SK-N-SH (cell line): Measurements from ENCODE around the gene SLC25A21. TPM values are rescaled to one million over a fixed set of nuclear protein-coding genes. Genes with fewer than 3 reads are reported as not detected.

Experiments
- CTCF ChIA-PET: fragments of 300-600, 350-600 bp; formaldehyde crosslinking; extraction: SDS; loops from one replicate; lab custom pipeline; 2021; lab: Yijun Ruan, JAX
- POLR2A ChIA-PET: fragments of 350-600 bp; sonication (Branson Sonifier 250); formaldehyde crosslinking; extraction: SDS; loops from one replicate; lab custom pipeline; 2020; ENCODE audit warnings: antibody characterized with exemption, inconsistent platforms; lab: Yijun Ruan, JAX
- DNase-seq: peaks from one replicate; pipeline ENCODE4 v3.0.0; 2012
- H2AFZ ChIP-seq: fragments of 200-600 bp; sonication (generic); 2 replicates; pipeline ENCODE4 v1.8.1; 2016; ENCODE audit warnings: antibody characterized with exemption, mild to moderate bottlenecking, low read depth
- H3F3A ChIP-seq: fragments of 200-600 bp; sonication (generic); replicated peaks from 2 replicates; pipeline ENCODE3; 2016; ENCODE audit warnings: antibody characterized with exemption, mild to moderate bottlenecking; ENCODE audit not compliant: insufficient read depth
- H3K27ac ChIP-seq, 2 experiments: fragments of 200-500 bp in 1 of 2; fragments of 200-600 bp in 1 of 2; sonication (Bioruptor generic) in 1 of 2; sonication (generic), shearing (Covaris generic) in 1 of 2; 2 replicates each; pipeline versions ENCODE4 v1.5.1 to v1.6.1; 2014 to 2016; ENCODE audit warnings: low read depth in 2 of 2, inconsistent platforms in 1 of 2, low read length in 1 of 2, mild to moderate bottlenecking in 1 of 2, mixed read lengths in 1 of 2
- H3K27me3 ChIP-seq: fragments of 200-600 bp; sonication (generic), shearing (Covaris generic); 2 replicates; pipeline ENCODE4 v1.6.1; 2016; ENCODE audit warnings: mixed run types; ENCODE audit not compliant: insufficient read depth
- H3K36me3 ChIP-seq, 2 experiments: fragments of 200-500 bp in 1 of 2; fragments of 200-600 bp in 1 of 2; sonication (Bioruptor generic) in 1 of 2; sonication (generic) in 1 of 2; replicated peaks in 1 of 2; 2 replicates each; pipeline versions ENCODE3 to v1.5.1; 2014 to 2016; ENCODE audit warnings: low read length in 1 of 2, mild to moderate bottlenecking in 1 of 2; ENCODE audit not compliant: insufficient read depth in 2 of 2, control insufficient read depth in 1 of 2
- H3K4me1 ChIP-seq, 2 experiments: fragments of 200-500 bp in 1 of 2; fragments of 200-600 bp in 1 of 2; sonication (Bioruptor generic) in 1 of 2; sonication (generic), shearing (Covaris generic) in 1 of 2; 2 replicates each; pipeline versions ENCODE4 v1.5.1 to v1.6.1; 2014 to 2016; ENCODE audit warnings: low read depth in 1 of 2, low read length in 1 of 2, mixed run types in 1 of 2; ENCODE audit not compliant: insufficient read depth in 2 of 2, control insufficient read depth in 1 of 2
- H3K4me2 ChIP-seq: fragments of 200-600 bp; sonication (generic), shearing (Covaris generic); 2 replicates; pipeline ENCODE4 v1.6.1; 2017; ENCODE audit warnings: mixed run types
- H3K4me3 ChIP-seq, 2 experiments: fragments of 200-500 bp in 1 of 2; fragments of 200-600 bp in 1 of 2; sonication (Bioruptor generic) in 1 of 2; sonication (generic), shearing (Covaris generic) in 1 of 2; 2 replicates each; pipeline versions ENCODE4 v1.5.1 to v1.8.1; 2014 to 2016; ENCODE audit warnings: low read depth in 2 of 2, inconsistent platforms in 1 of 2, low read length in 1 of 2, mild to moderate bottlenecking in 1 of 2, mixed read lengths in 1 of 2, moderate library complexity in 1 of 2
- H3K79me2 ChIP-seq: fragments of 200-600 bp; sonication (generic); 2 replicates; pipeline ENCODE4 v1.8.1; 2017; ENCODE audit warnings: mild to moderate bottlenecking; ENCODE audit not compliant: insufficient read depth
- H3K9ac ChIP-seq: fragments of 200-600 bp; sonication (generic); 2 replicates; pipeline ENCODE4 v1.6.1; 2017; ENCODE audit warnings: mixed run types
- H3K9me2 ChIP-seq: fragments of 200-600 bp; sonication (generic); 2 replicates; pipeline ENCODE4 v1.6.1; 2017; ENCODE audit warnings: mixed run types
- H3K9me3 ChIP-seq: fragments of 200-600 bp; sonication (generic); 2 replicates; pipeline ENCODE4 v1.6.1; 2017; ENCODE audit warnings: mixed run types, mild to moderate bottlenecking, moderate library complexity
- H4K20me1 ChIP-seq: fragments of 200-600 bp; sonication (generic); 2 replicates; pipeline ENCODE4 v1.6.1; 2017; ENCODE audit warnings: mild to moderate bottlenecking, mixed run types; ENCODE audit not compliant: insufficient read depth
- EP300 ChIP-seq, 2 experiments: IDR thresholded peaks; 2 replicates each; pipeline versions ENCODE4 v1.4.0 to v1.6.1; 2012; ENCODE audit warnings: borderline replicate concordance in 1 of 2, low read depth in 1 of 2, low read length in 1 of 2
- FOSL2 ChIP-seq: IDR thresholded peaks from 2 replicates; pipeline ENCODE4 v1.4.0; 2012; ENCODE audit warnings: low read depth, mild to moderate bottlenecking, moderate library complexity, borderline replicate concordance
- FOXJ3 ChIP-seq: sonication (generic); formaldehyde crosslinking; IDR thresholded peaks from 2 replicates; pipeline ENCODE4 v1.5.1; 2020; ENCODE audit warnings: mild to moderate bottlenecking, missing genetic modification reagents
- GABPA ChIP-seq: IDR thresholded peaks from 2 replicates; pipeline ENCODE4 v1.4.0; 2012; ENCODE audit warnings: low read depth, mild to moderate bottlenecking
- GATA2 ChIP-seq: sonication (generic); formaldehyde crosslinking; IDR thresholded peaks from 2 replicates; pipeline ENCODE4 v1.5.0; 2020; ENCODE audit warnings: mild to moderate bottlenecking, missing genetic modification reagents
- JUND ChIP-seq: IDR thresholded peaks from 2 replicates; pipeline ENCODE4 v1.4.0; 2012
- MEF2A ChIP-seq: IDR thresholded peaks from 2 replicates; pipeline ENCODE4 v1.4.0; 2012; ENCODE audit warnings: low read depth, borderline replicate concordance
- NFIC ChIP-seq: IDR thresholded peaks from 2 replicates; pipeline ENCODE4 v1.4.0; 2012; ENCODE audit warnings: borderline replicate concordance
- RAD21 ChIP-seq: IDR thresholded peaks from 2 replicates; pipeline ENCODE4 v1.6.1; 2012; ENCODE audit warnings: mild to moderate bottlenecking, low read length
- RCOR1 ChIP-seq: fragments of 150-350 bp; IDR thresholded peaks from 2 replicates; pipeline ENCODE4 v1.6.1; 2017; ENCODE audit warnings: antibody characterized with exemption, low read length
- RFX5 ChIP-seq: IDR thresholded peaks from 2 replicates; pipeline ENCODE4 v1.6.1; 2012; ENCODE audit warnings: mild to moderate bottlenecking, improper control_type of control experiment, low read length
- SMC3 ChIP-seq: IDR thresholded peaks from 2 replicates; pipeline ENCODE4 v1.6.1; 2012; ENCODE audit warnings: low read depth, low read length, improper control_type of control experiment
- TAF1 ChIP-seq: IDR thresholded peaks from 2 replicates; pipeline ENCODE4 v1.6.1; 2012; ENCODE audit warnings: low read depth, mild to moderate bottlenecking, low read length, moderate library complexity, borderline replicate concordance
- TCF12 ChIP-seq: IDR thresholded peaks from 2 replicates; pipeline ENCODE4 v1.4.0; 2012
- YY1 ChIP-seq: IDR thresholded peaks from 2 replicates; pipeline ENCODE4 v1.4.0; 2012; ENCODE audit warnings: low read depth, mild to moderate bottlenecking
- polyA plus RNA-seq, 3 experiments: library from polyadenylated mRNA; depleted of rRNA; stranded (reverse); fragments of >200 nt; gene quantifications; 2 replicates each; pipeline ENCODE4 v1.2.3, GENCODE V29; 2012
- TF ChIP-seq, protein P1 (sequence below): IDR thresholded peaks from 2 replicates; pipeline ENCODE4 v1.4.0; 2012; ENCODE audit warnings: low read depth, borderline replicate concordance
- TF ChIP-seq, protein P2 (sequence below): fragments of 150-350 bp; IDR thresholded peaks from 2 replicates; pipeline ENCODE4 v1.6.1; 2016; ENCODE audit warnings: mild to moderate bottlenecking, low read depth, low read length
- TF ChIP-seq, protein P3 (sequence below): IDR thresholded peaks from 2 replicates; pipeline ENCODE4; 2012
- TF ChIP-seq, protein P4 (sequence below): IDR thresholded peaks from 2 replicates; pipeline ENCODE4 v1.4.0; 2012; ENCODE audit warnings: low read depth, borderline replicate concordance
- TF ChIP-seq, protein P5 (sequence below): IDR thresholded peaks from 2 replicates; pipeline ENCODE4 v1.6.1; 2012; ENCODE audit warnings: mild to moderate bottlenecking, low read depth, low read length, moderate library complexity

The SLC25A21 gene
- polyA plus RNA-seq, 1 of the 3 experiments (the other 2 are of a cell fraction) = not detected

DNA sequence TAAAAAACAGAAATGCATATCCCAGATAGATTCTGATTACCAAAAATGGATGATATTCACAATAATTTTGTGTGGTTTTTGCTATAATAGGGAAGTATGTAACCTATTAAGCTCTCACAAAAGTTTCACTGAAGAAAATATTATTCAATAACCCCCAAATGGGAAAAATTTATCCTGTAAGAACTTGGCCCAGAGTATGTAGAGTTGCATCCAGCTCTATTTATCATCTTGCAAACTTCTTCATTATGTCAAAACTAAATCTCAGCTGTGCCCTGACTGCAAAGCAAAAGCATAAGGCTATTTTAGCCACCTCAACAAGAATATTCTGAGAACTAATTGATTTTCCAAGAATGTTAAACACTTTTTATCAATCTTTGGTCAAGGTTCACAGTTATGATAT, 311.6 kb downstream of the SLC25A21 start:
- no peak for DNase-seq
- Histone ChIP-seq H3K79me2 (no peaks in the 10 kb centered on the region), H2AFZ (no peak overlapping the region), H3K4me1 (no peaks in the 10 kb centered on the region), H3K4me2 (no peak overlapping the region), H3K9me3 (no peaks in the 10 kb centered on the region), H4K20me1 (no peaks in the 10 kb centered on the region), H3K4me3 (no peak overlapping the region), H3F3A (no peaks in the 10 kb centered on the region), H3K9me2 (no peaks in the 10 kb centered on the region), H3K9ac (no peak overlapping the region), H3K27ac (no peak overlapping the region), H3K36me3 (no peaks in the 10 kb centered on the region), H3K27me3 (no peaks in the 10 kb centered on the region)
- ChIA-PET POLR2A (no interaction called here), CTCF (no interaction called here)
- no peak for TF ChIP-seq RFX5
- TF ChIP-seq GATA2 (CRISPR knock-in tag) = no peak
- no peak for TF ChIP-seq NFIC
- no peak for TF ChIP-seq SMC3
- no peak for TF ChIP-seq GABPA
- TF ChIP-seq FOSL2 = no peak
- no peak for TF ChIP-seq MEF2A
- no peak for TF ChIP-seq RCOR1
- TF ChIP-seq, protein P1, sequence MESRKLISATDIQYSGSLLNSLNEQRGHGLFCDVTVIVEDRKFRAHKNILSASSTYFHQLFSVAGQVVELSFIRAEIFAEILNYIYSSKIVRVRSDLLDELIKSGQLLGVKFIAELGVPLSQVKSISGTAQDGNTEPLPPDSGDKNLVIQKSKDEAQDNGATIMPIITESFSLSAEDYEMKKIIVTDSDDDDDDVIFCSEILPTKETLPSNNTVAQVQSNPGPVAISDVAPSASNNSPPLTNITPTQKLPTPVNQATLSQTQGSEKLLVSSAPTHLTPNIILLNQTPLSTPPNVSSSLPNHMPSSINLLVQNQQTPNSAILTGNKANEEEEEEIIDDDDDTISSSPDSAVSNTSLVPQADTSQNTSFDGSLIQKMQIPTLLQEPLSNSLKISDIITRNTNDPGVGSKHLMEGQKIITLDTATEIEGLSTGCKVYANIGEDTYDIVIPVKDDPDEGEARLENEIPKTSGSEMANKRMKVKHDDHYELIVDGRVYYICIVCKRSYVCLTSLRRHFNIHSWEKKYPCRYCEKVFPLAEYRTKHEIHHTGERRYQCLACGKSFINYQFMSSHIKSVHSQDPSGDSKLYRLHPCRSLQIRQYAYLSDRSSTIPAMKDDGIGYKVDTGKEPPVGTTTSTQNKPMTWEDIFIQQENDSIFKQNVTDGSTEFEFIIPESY = no peak
- no peak for TF ChIP-seq TAF1
- TF ChIP-seq EP300 (IDR thresholded peaks at IDR 0.05; ENCODE audit: borderline replicate concordance in 1 of 2, low read depth in 1 of 2, low read length in 1 of 2) = no peak
- TF ChIP-seq YY1 = no peak
- TF ChIP-seq JUND = no peak
- TF ChIP-seq FOXJ3 (CRISPR knock-in tag) = no peak
- TF ChIP-seq, protein P2, sequence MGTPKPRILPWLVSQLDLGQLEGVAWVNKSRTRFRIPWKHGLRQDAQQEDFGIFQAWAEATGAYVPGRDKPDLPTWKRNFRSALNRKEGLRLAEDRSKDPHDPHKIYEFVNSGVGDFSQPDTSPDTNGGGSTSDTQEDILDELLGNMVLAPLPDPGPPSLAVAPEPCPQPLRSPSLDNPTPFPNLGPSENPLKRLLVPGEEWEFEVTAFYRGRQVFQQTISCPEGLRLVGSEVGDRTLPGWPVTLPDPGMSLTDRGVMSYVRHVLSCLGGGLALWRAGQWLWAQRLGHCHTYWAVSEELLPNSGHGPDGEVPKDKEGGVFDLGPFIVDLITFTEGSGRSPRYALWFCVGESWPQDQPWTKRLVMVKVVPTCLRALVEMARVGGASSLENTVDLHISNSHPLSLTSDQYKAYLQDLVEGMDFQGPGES = no peak
- TF ChIP-seq, protein P3, sequence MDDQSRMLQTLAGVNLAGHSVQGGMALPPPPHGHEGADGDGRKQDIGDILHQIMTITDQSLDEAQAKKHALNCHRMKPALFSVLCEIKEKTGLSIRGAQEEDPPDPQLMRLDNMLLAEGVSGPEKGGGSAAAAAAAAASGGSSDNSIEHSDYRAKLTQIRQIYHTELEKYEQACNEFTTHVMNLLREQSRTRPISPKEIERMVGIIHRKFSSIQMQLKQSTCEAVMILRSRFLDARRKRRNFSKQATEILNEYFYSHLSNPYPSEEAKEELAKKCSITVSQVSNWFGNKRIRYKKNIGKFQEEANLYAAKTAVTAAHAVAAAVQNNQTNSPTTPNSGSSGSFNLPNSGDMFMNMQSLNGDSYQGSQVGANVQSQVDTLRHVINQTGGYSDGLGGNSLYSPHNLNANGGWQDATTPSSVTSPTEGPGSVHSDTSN = no peak
- TF ChIP-seq, protein P4, sequence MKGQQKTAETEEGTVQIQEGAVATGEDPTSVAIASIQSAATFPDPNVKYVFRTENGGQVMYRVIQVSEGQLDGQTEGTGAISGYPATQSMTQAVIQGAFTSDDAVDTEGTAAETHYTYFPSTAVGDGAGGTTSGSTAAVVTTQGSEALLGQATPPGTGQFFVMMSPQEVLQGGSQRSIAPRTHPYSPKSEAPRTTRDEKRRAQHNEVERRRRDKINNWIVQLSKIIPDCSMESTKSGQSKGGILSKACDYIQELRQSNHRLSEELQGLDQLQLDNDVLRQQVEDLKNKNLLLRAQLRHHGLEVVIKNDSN = no peak
- TF ChIP-seq TCF12 = no peak
- TF ChIP-seq, protein P5, sequence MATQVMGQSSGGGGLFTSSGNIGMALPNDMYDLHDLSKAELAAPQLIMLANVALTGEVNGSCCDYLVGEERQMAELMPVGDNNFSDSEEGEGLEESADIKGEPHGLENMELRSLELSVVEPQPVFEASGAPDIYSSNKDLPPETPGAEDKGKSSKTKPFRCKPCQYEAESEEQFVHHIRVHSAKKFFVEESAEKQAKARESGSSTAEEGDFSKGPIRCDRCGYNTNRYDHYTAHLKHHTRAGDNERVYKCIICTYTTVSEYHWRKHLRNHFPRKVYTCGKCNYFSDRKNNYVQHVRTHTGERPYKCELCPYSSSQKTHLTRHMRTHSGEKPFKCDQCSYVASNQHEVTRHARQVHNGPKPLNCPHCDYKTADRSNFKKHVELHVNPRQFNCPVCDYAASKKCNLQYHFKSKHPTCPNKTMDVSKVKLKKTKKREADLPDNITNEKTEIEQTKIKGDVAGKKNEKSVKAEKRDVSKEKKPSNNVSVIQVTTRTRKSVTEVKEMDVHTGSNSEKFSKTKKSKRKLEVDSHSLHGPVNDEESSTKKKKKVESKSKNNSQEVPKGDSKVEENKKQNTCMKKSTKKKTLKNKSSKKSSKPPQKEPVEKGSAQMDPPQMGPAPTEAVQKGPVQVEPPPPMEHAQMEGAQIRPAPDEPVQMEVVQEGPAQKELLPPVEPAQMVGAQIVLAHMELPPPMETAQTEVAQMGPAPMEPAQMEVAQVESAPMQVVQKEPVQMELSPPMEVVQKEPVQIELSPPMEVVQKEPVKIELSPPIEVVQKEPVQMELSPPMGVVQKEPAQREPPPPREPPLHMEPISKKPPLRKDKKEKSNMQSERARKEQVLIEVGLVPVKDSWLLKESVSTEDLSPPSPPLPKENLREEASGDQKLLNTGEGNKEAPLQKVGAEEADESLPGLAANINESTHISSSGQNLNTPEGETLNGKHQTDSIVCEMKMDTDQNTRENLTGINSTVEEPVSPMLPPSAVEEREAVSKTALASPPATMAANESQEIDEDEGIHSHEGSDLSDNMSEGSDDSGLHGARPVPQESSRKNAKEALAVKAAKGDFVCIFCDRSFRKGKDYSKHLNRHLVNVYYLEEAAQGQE = no peak
- TF ChIP-seq RAD21 = no peak
